IMR-90 (cell line): ENCODE data around the gene USH2A. TPM values are rescaled to one million over a fixed set of nuclear protein-coding genes. Genes with fewer than 3 reads are reported as not detected.

Experiments used
- ATAC-seq: fragments of 200-7000 bp; cut with Tn5 transposase; 2 replicates; pipeline ENCODE4 v1.9.1; 2020; ENCODE audit warnings: low read depth, mild to moderate bottlenecking, moderate library complexity
- BruUV-seq: library from RNA; stranded (reverse); fragments of 400-500 nt; replicated peaks from 2 replicates; lab custom pipeline; 2021; lab: Mats Ljungman, UMichigan
- CTCF ChIA-PET: fragments of 300-600 bp; formaldehyde crosslinking; extraction: SDS; loops from one replicate; lab custom pipeline; 2021; ENCODE audit warnings: antibody characterized with exemption; lab: Yijun Ruan, JAX
- POLR2A ChIA-PET: fragments of 300-600 bp; sonication (Branson Sonifier 250); formaldehyde crosslinking; loops from one replicate; lab custom pipeline; 2022; ENCODE audit warnings: antibody characterized with exemption; ENCODE audit not compliant: unreplicated experiment; lab: Charles Lee
- DNase-seq: peaks from one replicate; pipeline ENCODE4 v3.0.0; 2013
- H2AFZ ChIP-seq: replicated peaks from 2 replicates; pipeline ENCODE3; 2013; ENCODE audit warnings: low read length, mild to moderate bottlenecking; ENCODE audit not compliant: poor library complexity
- H2AK5ac ChIP-seq: 2 replicates; pipeline ENCODE4 v1.6.1; 2013; ENCODE audit warnings: low read depth, low read length, inconsistent platforms
- H2AK9ac ChIP-seq: replicated peaks from 2 replicates; pipeline ENCODE3; 2013; ENCODE audit warnings: mild to moderate bottlenecking, low read depth, low read length, moderate library complexity; ENCODE audit not compliant: poor library complexity
- H2BK120ac ChIP-seq: 2 replicates; pipeline ENCODE4 v1.6.1; 2013; ENCODE audit warnings: low read depth, low read length, inconsistent platforms
- H2BK15ac ChIP-seq: 3 replicates; pipeline ENCODE4 v1.6.1; 2013; ENCODE audit warnings: low read depth, low read length, inconsistent platforms
- H2BK20ac ChIP-seq: 2 replicates; pipeline ENCODE4 v1.6.1; 2013; ENCODE audit warnings: low read depth, mild to moderate bottlenecking, inconsistent platforms, low read length, moderate library complexity
- H2BK5ac ChIP-seq: 2 replicates; pipeline ENCODE4 v1.6.1; 2013; ENCODE audit warnings: mild to moderate bottlenecking, low read depth, low read length, inconsistent platforms; ENCODE audit not compliant: poor library complexity, severe bottlenecking
- H3K14ac ChIP-seq: replicated peaks from 2 replicates; pipeline ENCODE4 v1.6.1; 2013; ENCODE audit warnings: low read depth, low read length, inconsistent platforms
- H3K18ac ChIP-seq: 2 replicates; pipeline ENCODE4 v1.6.1; 2013; ENCODE audit warnings: low read depth, low read length, control low read depth
- H3K23ac ChIP-seq: 2 replicates; pipeline ENCODE4 v1.6.1; 2013; ENCODE audit warnings: low read depth, low read length, inconsistent platforms
- H3K27ac ChIP-seq: 2 replicates; pipeline ENCODE4 v1.5.1; 2013; ENCODE audit warnings: mild to moderate bottlenecking, control low read depth, low read length; ENCODE audit not compliant: insufficient read depth
- H3K27me3 ChIP-seq: 2 replicates; pipeline ENCODE4 v1.6.1; 2013; ENCODE audit warnings: low read length; ENCODE audit not compliant: control insufficient read depth, insufficient read depth
- H3K36me3 ChIP-seq: 2 replicates; pipeline ENCODE4 v1.6.1; 2013; ENCODE audit warnings: low read length, mixed read lengths; ENCODE audit not compliant: control insufficient read depth, insufficient read depth
- H3K4ac ChIP-seq: 2 replicates; pipeline ENCODE4 v1.6.1; 2013; ENCODE audit warnings: low read depth, low read length, inconsistent platforms
- H3K4me1 ChIP-seq: 2 replicates; pipeline ENCODE4 v1.6.1; 2013; ENCODE audit warnings: low read length, mixed read lengths; ENCODE audit not compliant: control insufficient read depth, insufficient read depth
- H3K4me2 ChIP-seq: 2 replicates; pipeline ENCODE4 v1.6.1; 2013; ENCODE audit warnings: low read depth, mild to moderate bottlenecking, control low read depth, low read length, moderate library complexity
- H3K4me3 ChIP-seq: 2 replicates; pipeline ENCODE4 v1.5.1; 2013; ENCODE audit warnings: low read depth, mild to moderate bottlenecking, control low read depth, low read length, moderate library complexity; ENCODE audit not compliant: insufficient read depth
- H3K56ac ChIP-seq: 2 replicates; pipeline ENCODE4 v1.6.1; 2013; ENCODE audit warnings: low read length, inconsistent platforms; ENCODE audit not compliant: insufficient read depth; ENCODE audit errors: extremely low read depth
- H3K79me1 ChIP-seq, 2 experiments: 2 replicates each; pipeline ENCODE4 v1.6.1; 2013; ENCODE audit warnings: low read length in 2 of 2, inconsistent platforms in 1 of 2, low read depth in 1 of 2
- H3K9ac ChIP-seq: 2 replicates; pipeline ENCODE4 v1.6.1; 2013; ENCODE audit warnings: low read depth, low read length, control low read depth
- H3K9me1 ChIP-seq: 2 replicates; pipeline ENCODE4 v1.6.1; 2013; ENCODE audit warnings: low read length, inconsistent platforms; ENCODE audit not compliant: insufficient read depth
- H3K9me3 ChIP-seq: 2 replicates; pipeline ENCODE4 v1.6.1; 2013; ENCODE audit warnings: low read length; ENCODE audit not compliant: control insufficient read depth, insufficient read depth
- H4K20me1 ChIP-seq: 2 replicates; pipeline ENCODE4 v1.6.1; 2013; ENCODE audit warnings: low read length, inconsistent platforms; ENCODE audit not compliant: insufficient read depth
- H4K5ac ChIP-seq: 2 replicates; pipeline ENCODE4 v1.6.1; 2013; ENCODE audit warnings: mild to moderate bottlenecking, low read depth, low read length, control low read depth
- H4K8ac ChIP-seq, 2 experiments: 2 replicates each; pipeline ENCODE4 v1.6.1; 2013; ENCODE audit warnings: low read depth in 2 of 2, low read length in 2 of 2, control low read depth in 1 of 2, inconsistent platforms in 1 of 2
- H4K91ac ChIP-seq: 2 replicates; pipeline ENCODE4 v1.6.1; 2013; ENCODE audit warnings: low read depth, low read length, inconsistent platforms; ENCODE audit not compliant: insufficient read depth
- CEBPB ChIP-seq: IDR thresholded peaks from 2 replicates; pipeline ENCODE4 v1.6.1; 2012; ENCODE audit warnings: low read depth, low read length, improper control_type of control experiment
- CTCF ChIP-seq: conservative IDR thresholded peaks from 2 replicates; pipeline ENCODE4 v1.5.1; 2012; ENCODE audit warnings: mild to moderate bottlenecking, low read depth, low read length, improper control_type of control experiment
- ELK1 ChIP-seq: fragments of 150-350 bp; IDR thresholded peaks from 2 replicates; pipeline ENCODE4 v1.6.1; 2016; ENCODE audit warnings: low read depth, mild to moderate bottlenecking, low read length, moderate library complexity, borderline replicate concordance
- RAD21 ChIP-seq: IDR thresholded peaks from 2 replicates; pipeline ENCODE4 v1.6.1; 2012; ENCODE audit warnings: low read length, improper control_type of control experiment
- WGBS, 2 experiments: methylation state at CpG; one replicate each; pipeline versions ENCODE4 v1.1.5 to v1.1.7; 2013; ENCODE audit warnings: missing lambda C conversion rate in 2 of 2; ENCODE audit not compliant: insufficient read length in 1 of 2; ENCODE audit errors: extremely low coverage in 2 of 2; 5-methylcytosine and 5-hydroxymethylcytosine counted together
- dilution Hi-C: fragments of 300-500 bp; cut with HindIII; formaldehyde crosslinking; loops from one replicate; pipeline ENCODE4 v1.14.3; 2018; ENCODE audit warnings: low sequenced_read_pairs; ENCODE audit not compliant: unreplicated experiment
- in situ Hi-C: fragments of 300-500 bp; cut with MboI; formaldehyde crosslinking; loops from 3 replicates; pipeline ENCODE4 v1.14.3; 2019; ENCODE audit warnings: low sequenced_read_pairs, inconsistent platforms, mixed read lengths
- intact Hi-C: fragments of 100-400 bp; cut with micrococcal nuclease; formaldehyde crosslinking; loops from 2 replicates; pipeline ENCODE4 v1.10.0; 2022
- polyA plus RNA-seq, 3 experiments: library from polyadenylated mRNA; depleted of rRNA; stranded (reverse); fragments of >200 nt; gene quantifications; 2 replicates each; pipeline ENCODE4 v1.2.3, GENCODE V29; 2012; ENCODE audit warnings: low replicate concordance in 1 of 3
- total RNA-seq: library from RNA; depleted of rRNA; stranded (reverse); fragments of >200 nt; gene quantifications from 2 replicates; pipeline ENCODE4 v1.2.3, GENCODE V29; 2012

The USH2A gene
- total and polyA plus RNA-seq, 2 of the 4 experiments (the other 2 are of a cell fraction) = under 0.01 to 0.02 TPM

- H3K27me3 ChIP-seq = no peaks in the 10 kb centered on the region
- no peak overlapping the region for H3K4me3 ChIP-seq
- H4K5ac ChIP-seq = no peak overlapping the region
- TF ChIP-seq RAD21 (peak; percentile 40; the same call in 1 of the 2 replicates), CEBPB (peak; percentile 32; the same call in 1 of the 2 replicates), ELK1 (no peak), CTCF (0 out of 2 replicates have a peak, but pooled peaks have one; percentile 21)
- no peak overlapping the region for H3K4ac ChIP-seq
- no peak overlapping the region for H2AK9ac ChIP-seq
- intact Hi-C loops (no loop called here), in situ Hi-C loops (no loop called here), dilution Hi-C loops (no loop called here)
- no peak overlapping the region for H3K9ac ChIP-seq
- H2AK5ac ChIP-seq = no peak overlapping the region
- WGBS, 2 experiments = 83% methylated on average over 1 of the region's 3 CpGs; no CpG with 5 or more reads in 1 of the 2 experiments
- peaks cover 7% of the 10 kb centered on the region; the same call in 1 of the 2 replicates for H3K4me1 ChIP-seq
- ATAC-seq (no peak), DNase-seq (peak; percentile 6)
- no peak overlapping the region for H2BK15ac ChIP-seq
- H3K4me2 ChIP-seq = no peak overlapping the region
- H2BK20ac ChIP-seq = no peak overlapping the region
- H4K8ac ChIP-seq = no peak overlapping the region
- no peaks in the 10 kb centered on the region; the same call in 1 of the 2 replicates for H3K9me3 ChIP-seq
- ChIA-PET POLR2A (no interaction called here), CTCF (no interaction called here)
- H4K20me1 ChIP-seq = no peaks in the 10 kb centered on the region
- no peak overlapping the region for H3K56ac ChIP-seq
- H2AFZ ChIP-seq = no peak overlapping the region
- H3K36me3 ChIP-seq = no peaks in the 10 kb centered on the region
- H2BK5ac ChIP-seq = no peak overlapping the region
- no peaks in the 10 kb centered on the region; the same call in 1 of the 2 replicates for H3K9me1 ChIP-seq
- H3K23ac ChIP-seq = no peak overlapping the region
- H3K27ac ChIP-seq = no peak overlapping the region
- no TSS peak for BruUV-seq
- H3K18ac ChIP-seq = no peak overlapping the region
- H3K79me1 ChIP-seq = no peaks in the 10 kb centered on the region
- H3K14ac ChIP-seq = no peak overlapping the region
- no peak overlapping the region for H4K91ac ChIP-seq
- no peak overlapping the region for H2BK120ac ChIP-seq
Measured at GRCh38 chr1:216034506-216034905, 388.7 kb downstream of the USH2A start.
